ENCODE data around the gene CNNM4.
A peak's percentile ranks its signal among the peaks of the same experiment; 100 is the strongest.

CNNM4 gene

DNA sequence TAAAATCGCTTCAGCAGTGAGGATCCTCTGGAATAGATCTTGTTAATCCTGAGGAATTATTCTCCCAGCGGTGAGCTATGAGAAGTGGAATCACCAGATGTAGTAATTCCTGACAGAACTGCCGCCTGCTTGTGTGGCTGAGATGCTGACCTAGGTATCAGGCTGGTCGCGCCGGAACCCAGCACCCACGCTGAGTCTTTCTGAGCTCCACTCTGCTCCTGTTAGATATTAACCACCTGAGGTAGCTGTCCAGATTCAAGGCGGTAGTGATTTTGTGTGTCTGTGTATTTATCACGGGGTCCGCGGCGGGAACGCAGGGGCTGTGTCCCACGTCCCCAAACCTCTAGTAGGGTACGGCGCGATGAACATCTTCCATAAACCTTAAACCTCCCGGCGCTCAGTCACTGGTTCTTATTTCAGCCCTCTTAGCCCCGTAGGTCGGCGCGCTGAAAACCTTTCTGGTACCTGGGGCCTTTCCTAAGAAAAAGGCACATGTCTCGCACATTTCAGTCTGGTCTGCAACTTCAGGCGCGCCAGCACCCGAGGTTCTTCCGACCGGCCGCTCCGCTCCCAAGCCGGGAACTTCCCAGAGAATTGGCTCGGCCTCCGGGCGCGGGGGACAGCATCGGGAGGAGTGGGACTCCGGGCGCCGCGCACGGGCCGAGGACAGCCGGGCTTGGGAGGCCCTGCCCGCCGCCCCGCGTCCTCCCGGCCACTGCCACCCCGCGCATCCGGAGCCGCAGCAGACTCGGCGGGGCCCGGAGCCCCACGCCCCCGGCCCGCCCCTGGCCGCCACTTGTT, 54.8 kb downstream of the CNNM4 start:
- no peak for DNase-seq

DNA sequence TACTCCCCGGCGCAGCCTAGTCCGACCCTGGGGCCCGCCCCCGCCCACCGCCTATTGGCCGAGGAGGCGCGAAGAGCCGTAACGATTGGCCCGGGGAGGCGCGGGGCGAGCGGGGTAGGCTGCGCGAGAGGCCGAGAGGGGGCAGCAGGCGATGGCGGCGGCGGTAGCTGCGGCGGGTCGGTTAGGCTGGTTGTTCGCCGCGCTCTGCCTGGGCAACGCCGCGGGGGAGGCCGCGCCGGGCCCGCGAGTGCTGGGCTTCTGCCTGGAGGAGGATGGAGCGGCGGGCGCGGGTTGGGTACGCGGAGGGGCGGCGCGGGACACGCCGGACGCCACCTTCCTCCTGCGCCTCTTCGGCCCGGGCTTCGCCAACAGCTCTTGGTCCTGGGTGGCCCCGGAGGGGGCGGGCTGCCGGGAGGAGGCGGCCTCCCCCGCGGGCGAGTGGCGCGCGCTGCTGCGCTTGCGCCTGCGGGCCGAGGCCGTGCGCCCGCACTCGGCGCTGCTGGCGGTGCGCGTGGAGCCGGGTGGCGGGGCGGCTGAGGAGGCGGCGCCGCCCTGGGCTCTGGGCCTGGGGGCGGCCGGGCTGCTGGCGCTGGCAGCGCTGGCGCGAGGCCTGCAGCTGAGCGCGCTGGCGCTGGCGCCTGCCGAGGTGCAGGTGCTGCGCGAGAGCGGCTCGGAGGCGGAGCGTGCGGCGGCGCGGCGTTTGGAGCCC, 55.6 kb downstream of the CNNM4 start, which contains the start of gene CNNM3:
Gene CNNM3, plus strand, starts transcription at position 142 of the 709 bp plus-strand sequence. Its CDS starts 10 bp downstream, at position 152.
- peak; percentile 91 for DNase-seq

DNA sequence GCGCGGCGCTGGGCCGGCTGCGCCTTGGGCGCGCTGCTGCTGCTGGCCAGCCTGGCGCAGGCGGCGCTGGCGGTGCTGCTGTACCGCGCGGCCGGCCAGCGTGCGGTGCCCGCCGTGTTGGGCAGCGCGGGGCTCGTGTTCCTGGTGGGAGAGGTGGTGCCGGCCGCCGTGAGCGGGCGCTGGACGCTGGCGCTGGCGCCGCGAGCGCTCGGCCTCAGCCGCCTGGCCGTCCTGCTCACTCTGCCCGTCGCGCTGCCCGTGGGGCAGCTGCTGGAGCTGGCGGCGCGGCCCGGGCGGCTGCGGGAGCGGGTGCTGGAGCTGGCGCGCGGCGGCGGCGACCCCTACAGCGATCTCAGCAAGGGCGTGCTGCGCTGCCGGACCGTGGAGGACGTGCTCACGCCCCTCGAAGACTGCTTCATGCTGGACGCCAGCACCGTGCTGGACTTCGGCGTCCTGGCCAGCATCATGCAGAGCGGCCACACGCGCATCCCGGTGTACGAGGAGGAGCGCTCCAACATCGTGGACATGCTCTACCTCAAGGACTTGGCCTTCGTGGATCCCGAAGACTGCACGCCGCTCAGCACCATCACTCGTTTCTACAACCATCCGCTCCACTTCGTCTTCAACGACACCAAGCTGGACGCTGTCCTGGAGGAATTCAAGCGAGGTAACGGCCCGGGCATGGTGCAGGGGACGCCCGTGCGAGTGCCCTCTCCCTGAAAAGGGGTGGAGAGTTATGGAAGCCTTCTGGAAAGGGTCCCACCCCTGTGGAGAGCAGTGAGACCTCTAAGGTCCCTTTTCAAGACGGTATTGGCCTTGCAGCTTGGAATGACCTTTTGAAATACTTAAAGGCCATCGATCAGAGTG, 56.4 kb downstream of the CNNM4 start:
- DNase-seq: no peak

DNA sequence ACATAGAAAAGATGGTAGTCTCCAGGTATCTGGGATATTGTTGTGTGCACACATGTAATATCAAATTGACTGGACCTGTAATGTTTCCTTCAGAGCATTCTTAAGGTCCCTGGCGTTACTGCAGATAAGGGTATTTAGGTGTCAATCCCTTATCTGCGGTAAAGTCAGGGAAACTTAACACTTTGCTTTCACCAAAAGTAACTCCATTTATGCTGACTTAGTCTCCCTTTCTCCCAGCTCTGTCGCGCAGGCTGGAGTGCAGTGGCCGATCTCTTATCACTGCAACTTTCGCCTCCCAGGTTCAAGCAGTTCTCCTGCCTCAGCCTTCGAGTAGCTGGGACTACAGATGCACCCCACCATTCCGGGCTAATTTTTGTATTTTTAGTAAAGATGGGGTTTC, 57.2 kb downstream of the CNNM4 start:
- no peak for DNase-seq

DNA sequence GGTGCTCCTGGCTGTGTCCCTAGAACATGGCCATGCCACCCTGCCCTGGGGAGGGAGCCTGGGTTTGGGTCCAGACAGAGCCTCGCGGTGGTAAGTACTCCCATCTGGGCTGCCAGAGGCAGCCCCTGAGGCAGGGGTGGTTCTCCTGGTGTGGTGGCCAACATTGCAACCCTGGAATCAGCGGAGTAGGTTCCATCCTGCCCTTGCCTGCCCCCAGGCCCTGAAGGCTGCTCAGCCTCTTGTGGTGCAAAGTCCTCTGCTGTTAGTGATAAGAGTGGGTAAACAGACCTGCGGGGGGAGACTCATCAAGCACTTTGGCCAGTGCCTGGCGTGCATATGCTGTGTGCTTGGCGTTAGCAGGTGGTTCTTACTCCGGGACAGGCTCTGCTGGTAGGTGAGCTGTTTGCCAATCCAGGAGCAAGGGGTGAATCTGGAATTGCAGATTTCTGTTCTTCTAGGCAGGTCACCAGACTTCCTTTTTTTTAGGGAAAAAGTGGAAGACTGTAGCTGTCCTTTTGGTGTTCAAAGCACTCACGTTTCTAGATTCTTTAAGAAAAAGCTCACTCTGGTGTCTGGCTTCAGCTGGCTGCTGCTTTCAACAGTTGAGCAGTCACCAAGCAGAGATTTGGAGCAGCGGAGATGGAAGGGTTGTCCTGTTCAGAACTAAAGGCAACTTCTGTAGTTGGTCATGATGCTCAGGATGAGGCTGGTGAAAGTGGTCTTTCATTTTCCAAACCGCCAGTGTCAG, 58.6 kb downstream of the CNNM4 start:
- no peak for DNase-seq

DNA sequence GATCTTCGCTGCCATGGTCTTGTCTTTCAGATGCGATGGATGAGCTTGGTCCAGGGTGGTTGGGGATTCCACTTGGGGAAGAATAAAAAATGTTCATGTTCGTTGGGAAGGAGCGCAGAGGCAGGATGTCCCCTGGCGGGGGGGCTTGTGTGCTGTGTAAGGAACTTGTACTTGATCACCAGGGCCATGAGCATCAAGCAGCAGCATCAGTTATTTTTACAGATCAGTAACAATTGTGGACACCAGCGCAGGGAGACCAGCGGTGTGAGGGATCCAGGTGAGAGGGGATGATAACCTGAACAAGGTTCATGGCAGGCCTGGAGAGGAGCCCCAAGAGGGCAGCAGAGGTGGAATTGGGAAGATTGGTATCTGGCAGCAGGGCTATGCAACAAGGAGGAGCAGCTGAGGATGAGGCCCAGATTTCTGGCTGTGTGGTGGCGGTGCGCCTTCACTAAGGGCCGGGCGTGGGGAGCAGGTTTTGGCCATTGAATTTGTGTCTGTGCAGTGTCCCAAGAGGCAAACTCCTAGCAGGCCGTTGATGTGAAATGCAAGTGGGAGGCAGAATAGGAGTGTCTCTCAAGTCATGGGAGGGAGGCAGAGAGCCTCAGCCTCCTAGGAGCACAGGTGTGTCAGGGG, 59.3 kb downstream of the CNNM4 start:
- DNase-seq: no peak

DNA sequence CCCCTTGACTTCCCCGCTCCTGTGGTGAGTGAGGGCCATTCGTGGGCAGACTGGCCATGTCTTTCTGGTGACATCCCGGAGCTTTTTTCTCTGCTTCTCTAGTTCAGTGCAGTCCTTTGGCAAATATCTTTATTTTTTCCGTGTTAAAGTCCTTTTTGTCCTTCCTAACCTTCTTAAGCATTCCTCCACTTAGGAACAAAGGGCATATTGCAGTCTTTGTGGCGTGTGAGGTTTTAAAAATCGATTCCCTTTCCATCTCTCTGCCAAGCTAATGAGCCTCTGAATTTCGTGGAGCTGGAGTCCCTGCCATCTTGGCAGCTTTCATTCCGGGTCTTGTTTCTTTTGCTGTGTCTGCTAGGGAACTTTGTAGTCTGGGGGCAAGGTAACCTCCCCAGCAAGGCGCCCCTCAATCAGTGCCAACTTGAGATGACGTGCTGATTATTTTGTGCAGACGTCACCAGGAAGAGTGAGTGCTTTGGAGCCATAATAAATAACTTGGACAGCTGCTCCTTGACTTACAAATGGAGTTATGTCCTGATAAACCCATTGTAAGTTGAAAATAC, 60.5 kb downstream of the CNNM4 start:
- no peak for DNase-seq

DNA sequence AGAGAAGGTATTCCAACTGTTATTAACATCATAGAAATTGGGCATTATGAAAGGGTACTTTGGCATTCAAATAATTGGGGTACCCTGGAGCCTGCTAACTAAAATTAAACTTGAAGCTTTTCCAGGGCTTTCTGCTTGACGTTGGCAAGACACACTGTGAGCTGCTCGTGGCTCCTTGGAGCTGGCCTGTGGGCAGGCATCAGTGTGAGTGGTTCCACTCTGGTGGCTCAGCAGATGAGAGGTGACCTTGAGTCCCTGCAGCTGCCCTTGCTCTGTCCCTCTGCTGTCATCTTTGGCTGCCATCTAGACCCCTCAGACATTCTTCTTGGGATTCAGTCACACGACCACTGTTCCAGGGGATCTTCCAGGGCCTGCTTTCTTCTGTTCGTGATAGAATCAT, 62.1 kb downstream of the CNNM4 start:
- no peak for DNase-seq

DNA sequence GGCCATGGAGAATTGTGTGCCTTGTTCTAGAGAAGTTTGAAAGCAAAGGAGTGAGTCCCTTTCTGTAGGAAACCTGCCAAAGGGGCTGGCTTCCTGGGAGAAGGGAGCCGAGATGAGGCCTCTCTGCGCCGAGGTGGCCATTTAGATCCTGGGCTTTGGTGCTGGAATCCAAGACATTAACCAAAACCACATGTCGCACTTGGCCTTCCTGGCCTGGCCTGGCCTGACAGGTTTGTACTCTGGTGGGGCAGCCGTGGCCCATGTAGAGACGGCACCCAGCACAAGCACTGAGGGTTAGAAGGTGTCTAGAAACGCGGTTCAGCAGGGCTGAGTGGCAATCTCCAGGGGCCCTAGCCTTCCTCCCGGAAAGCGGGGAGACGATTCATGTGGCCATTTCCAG, 62.5 kb downstream of the CNNM4 start:
- DNase-seq: no peak

DNA sequence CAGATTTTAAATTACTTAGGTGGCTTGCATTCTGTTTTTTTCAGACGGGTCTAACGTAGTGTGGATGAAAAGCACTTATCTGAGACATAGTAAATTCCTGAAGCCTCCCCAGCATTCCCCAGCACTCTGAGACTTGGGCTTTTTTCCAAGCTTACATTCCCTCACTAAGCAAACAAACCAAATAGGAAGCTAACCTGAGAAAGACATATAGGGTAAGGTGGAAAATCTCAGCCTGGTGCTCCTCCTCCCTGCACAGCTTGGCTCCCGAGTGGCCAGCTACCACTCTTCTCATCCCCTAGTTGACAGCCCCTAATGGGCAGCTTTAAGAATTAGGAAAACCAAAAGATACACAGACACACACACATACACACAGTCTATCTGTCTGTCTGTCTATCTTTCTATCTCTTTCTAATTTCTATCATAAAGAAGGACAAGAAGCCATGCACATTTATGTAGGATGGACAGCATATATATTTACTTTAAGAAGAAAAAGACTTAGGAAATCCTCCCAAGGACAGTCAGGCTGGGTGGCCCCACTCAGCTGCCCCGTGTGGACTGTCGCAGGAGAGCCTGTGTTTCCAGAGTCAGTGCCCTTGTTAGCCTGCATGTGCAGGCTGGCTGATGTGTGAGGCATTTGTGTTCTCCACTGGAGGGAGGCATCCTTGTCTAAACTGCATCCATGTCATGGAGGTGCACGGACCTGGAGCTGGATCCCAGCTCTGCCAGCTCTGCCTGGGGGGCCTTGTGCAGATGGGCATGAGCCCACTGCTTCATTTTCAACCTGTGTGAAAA, 63.6 kb downstream of the CNNM4 start:
- DNase-seq: no peak

DNA sequence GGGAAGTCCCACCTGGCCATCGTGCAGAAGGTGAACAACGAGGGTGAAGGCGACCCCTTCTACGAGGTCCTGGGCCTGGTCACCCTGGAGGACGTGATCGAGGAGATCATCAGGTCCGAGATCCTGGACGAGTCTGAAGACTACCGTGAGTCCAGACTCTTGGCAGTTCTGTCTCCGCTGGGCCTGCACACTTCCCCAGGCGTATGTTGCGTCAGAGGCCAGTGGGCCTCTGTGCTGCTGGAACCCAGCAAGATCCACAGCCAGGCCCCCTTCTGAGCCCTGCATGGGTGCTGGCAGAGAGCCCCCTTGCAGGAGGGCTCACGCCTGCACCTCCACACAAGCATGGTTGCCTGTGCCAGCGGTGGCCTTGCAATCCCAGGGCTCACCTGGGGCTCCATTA, 64.4 kb downstream of the CNNM4 start:
- DNase-seq: no peak

DNA sequence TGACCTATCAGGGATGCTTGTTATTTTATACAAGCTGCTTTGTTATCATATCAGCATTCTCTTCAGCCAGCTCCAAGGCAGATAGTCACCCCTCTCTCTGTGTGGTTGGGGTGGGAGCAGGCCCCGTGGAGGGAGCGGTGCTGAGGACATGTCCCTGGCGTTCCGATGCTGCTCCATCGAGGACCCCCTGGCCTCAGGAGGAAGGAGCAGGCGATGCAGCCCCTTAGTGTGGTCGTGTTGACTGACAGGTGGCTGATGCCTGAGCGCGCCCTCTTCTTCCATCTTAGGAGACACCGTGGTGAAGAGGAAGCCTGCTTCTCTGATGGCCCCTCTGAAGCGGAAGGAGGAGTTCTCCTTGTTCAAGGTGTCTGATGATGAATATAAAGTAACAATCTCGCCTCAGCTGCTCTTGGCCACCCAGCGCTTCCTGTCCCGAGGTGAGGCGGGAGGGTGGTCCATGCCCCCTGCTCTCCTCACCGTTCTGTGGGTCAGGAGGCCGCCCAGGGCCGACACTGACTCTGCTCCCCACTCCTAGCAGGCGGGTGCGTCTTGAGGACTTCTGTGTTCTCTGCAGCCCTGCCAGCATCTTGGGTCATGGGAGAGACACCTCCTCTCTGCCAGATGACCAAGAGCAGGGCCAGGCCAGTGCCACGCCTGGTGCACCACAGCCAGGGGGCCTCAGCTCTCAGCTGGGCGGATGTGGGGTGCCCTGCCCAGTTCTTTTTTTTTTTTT, 66.0 kb downstream of the CNNM4 start:
- no peak for DNase-seq

DNA sequence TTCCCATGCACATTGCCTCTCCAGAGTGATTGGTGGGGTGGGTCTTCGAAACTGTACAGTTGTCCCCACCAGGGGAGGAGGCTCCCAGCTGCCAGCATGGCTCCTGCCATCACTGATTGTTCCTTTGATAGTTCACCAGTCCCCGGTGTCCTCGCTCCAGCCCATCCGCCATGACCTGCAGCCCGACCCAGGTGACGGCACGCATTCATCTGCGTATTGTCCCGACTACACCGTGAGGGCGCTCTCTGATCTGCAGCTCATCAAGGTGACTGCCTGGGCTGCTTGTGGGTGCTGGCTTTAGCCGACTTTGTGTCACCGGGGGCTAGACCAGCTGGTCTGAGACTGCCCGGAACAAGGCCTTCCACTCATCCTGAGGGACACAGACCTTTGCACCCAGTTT, 67.7 kb downstream of the CNNM4 start:
- DNase-seq: no peak

DNA sequence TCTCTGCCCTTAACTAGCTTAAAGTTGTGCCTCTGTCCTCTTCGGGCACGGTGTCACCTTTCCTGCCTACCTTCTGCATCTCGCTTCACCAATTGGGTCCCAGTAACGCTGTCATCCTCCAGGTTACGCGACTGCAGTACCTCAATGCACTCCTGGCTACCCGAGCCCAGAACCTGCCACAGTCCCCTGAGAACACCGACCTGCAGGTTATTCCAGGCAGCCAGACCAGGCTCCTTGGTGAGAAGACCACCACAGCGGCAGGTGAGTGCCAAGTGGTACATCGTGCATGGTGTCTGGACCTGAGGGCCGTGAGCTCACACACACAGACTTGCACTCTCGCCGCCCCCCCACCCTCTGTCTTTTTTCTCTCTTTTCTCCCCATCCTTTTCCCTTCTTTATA, 68.2 kb downstream of the CNNM4 start:
- no peak for DNase-seq

DNA sequence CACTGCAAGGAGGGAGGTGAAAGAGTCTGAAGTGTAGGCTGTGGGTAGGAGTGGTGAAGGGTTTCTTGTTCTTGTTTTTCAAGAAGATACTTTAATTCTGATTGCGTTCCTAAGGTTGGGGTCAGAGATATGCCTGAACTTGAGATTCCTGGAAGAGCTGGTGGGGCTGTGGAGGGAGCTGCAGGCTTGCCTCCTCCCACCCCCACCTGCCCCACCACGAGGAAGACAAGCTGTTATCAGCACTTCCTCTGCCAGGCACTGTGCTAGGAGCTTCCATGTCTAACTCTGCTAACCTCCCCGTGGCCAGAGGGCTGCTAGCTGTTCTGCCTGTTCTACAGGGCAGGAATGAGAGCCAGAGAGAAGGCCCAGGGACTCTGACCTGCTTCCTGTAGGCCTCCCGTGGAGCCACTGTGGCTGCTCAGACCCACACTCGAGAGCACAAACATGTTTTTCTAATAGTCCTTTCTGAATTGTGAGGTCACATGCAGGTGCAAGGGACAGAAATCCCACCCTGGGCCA, 69.4 kb downstream of the CNNM4 start:
- DNase-seq: no peak

DNA sequence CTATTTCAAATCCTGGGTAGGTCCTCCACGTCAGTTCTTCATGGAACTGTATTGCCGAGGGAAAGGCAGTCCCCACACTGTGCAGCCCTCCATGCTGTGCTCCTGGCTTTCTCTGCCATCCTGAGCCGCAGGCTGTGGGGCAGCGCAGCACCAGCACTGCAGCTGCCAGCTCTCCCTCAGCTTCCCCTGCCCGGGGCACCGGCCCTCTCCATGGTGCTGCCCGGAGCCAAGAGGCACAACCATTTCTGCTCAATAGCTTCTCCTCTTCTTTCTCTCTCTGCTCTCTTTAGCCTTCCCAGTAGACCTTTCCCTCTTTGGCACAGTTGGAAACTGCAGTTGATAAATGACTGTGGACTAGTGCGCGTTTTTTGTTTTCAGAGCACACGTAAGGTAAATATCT, 71.0 kb downstream of the CNNM4 start:
- no peak for DNase-seq

DNA sequence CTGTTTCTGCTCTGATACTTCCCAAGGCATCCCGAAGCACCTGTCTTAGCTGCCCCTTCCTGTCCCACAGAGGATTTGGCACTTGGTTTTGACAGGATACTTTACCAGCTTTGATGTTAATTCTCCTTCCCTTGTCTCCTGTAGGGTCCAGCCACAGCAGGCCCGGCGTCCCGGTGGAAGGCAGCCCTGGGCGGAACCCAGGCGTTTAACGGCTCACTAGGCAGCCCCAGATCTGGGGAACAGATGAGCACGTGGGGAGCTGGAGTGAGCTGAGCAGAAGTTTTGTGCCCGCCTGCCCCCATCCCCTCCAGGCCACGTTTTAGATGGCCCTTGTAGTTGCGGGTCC, 71.7 kb downstream of the CNNM4 start:
- no peak for DNase-seq

DNA sequence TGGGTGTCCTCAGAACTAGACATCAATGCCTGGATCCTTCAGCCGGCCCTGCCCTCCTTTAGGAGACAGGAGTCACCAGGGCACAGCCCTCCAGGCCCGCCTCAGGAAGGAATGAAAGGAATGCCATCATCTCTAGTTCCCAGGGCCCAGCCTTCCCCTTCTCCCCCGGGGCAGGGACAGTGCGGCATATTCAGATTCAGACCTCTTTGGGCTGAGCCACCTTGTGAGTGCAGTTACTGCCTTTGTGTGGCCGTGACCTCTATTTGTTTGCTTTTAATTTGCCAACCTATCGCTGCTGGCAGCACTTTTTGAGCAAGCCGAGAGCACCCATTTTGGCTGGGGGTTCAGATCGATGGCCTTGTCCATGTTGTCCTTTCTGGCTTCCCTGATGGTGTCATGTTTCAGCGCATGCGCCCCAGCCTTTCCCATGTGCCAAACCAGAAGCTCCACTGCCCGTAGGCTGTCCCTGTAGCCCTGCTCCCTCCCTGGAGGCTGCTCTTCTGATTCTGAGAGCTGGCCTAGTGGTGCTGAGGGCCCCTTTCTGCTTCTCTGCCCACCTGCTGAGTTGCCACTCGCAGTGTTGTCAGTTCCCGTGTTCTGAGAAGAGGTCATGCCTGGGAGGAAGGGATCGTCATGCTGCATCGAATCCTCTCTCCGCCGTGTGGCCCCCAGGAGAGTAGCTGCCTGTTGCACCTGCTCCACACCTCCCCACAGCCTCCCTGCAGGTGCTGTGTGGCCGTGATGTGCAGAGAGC, 72.2 kb downstream of the CNNM4 start:
- DNase-seq: no peak

DNA sequence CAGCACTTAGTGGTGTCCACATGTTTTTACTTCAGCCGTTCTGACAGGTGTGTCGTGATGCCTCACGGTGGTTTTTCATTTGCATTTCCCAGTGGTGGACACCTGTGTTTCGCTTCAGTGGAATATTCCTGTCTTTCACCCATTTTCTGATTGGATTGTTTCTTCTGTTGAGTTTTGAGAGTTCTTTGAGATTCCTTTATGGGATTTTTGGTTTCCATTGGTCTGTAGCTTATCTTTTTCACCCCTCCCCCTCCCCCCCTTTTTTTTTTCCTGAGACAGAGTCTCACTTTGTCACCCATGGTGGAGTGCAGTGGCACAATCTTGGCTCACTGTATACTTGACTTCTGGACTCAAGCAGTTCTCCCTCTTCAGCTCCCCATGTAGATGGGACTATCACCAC, 75.1 kb downstream of the CNNM4 start:
- DNase-seq: no peak
